NCI-H1694 treated with DMSO at 0.1 percent for 48 hours (cell line): ENCODE measurements around the gene NEUROD2.

Experiments used
- DNase-seq: peaks from one replicate; lab custom pipeline; 2025; lab: John Stamatoyannopoulos, UW

The NEUROD2 gene

DNA sequence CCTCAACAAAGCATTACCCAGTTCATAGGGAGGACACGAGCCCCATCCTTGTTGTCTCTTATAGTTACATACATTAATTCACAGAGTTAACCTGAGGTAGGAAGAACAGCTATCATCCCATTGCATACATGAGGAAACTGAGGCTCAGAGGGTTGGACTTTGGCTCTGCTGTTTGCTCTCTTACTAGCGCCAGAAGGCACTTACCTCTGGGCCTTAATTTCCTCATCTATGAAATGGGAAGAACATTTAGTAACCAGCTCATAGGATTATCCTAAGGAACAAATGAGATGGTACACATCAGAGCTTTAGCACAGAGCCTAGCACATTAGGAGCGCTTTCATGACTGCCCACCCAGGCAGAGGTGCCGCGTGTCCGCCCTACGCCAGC is 27.6 kb downstream of the NEUROD2 start:
- DNase-seq, result no peak

DNA sequence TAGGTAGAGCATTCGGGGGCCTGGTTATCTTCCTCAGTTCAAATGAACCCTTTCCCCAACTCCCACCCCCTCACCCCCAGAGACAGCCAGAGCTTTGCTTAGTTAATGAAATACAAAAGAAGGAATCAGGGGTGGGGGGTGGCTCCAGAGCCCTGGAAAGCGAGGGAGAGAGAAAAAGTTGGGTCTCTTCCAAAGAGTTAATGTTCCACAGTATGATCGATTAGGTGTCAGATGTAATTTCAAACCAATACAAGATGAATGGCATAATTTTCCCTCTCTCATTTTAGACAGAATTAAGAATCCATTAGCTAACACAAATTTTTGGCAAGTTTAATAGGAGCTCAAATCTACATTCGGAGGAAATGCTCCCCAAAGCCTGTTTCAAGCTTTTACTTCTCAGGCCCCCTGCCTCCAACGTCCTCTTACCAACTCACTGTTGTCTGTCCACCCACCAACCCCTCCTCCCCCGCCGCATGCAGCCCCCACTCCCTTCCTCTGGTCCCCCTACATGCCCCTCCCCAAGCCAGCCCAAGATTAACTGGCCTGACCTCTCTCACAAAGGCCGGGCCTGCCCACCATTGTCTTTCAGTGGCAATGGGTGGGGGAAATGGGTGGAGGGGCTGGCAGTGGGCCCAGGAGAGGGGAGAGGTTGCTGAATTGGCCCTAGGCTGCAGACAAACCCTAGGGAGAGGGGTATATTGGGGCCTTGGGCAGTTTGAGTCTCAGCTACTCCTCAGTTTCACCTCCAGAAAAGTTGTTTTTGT is 28.2 kb downstream of the NEUROD2 start:
- DNase-seq, result no peak

DNA sequence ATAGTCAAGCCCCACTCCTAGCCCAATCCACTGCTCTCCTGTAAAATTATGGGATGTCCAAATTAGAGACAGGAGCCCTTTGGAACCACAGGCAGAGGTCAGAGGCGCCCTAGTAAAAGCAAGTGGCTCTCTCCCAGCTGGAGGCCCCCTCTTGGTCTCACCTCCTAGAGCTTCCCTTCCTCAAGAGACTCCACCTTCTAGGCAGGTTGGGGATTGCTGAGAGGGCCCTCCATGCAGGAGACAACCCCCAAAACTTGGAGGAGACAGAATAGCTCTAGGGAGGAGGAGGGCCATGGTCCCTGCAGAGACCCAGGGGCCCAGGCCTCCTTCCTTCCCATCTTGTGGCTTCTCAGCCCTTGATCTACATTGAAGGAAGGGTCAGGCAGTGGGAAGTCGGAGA is 29.4 kb downstream of the NEUROD2 start:
- no peak for DNase-seq

DNA sequence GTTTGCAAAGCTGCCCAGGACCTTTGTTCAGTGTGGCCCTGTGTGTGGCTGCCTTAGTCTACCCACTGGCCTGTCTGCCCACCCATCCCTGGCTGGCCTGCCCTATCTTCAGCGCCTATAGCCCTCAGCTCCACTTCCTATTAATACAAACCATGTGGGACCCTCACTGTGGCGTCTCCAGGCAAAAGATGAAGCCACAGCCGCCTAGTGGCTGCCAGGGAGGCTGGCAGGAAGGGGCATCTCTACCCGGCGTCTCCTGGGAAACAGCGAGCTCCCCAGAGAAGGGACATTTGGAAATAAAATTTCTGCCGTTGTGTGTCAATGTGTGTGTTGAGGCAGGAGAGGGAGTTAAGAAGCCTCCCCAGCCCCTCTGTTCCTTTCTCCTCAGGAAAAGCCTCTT is 31.5 kb downstream of the NEUROD2 start:
- peak; percentile 80 for DNase-seq

DNA sequence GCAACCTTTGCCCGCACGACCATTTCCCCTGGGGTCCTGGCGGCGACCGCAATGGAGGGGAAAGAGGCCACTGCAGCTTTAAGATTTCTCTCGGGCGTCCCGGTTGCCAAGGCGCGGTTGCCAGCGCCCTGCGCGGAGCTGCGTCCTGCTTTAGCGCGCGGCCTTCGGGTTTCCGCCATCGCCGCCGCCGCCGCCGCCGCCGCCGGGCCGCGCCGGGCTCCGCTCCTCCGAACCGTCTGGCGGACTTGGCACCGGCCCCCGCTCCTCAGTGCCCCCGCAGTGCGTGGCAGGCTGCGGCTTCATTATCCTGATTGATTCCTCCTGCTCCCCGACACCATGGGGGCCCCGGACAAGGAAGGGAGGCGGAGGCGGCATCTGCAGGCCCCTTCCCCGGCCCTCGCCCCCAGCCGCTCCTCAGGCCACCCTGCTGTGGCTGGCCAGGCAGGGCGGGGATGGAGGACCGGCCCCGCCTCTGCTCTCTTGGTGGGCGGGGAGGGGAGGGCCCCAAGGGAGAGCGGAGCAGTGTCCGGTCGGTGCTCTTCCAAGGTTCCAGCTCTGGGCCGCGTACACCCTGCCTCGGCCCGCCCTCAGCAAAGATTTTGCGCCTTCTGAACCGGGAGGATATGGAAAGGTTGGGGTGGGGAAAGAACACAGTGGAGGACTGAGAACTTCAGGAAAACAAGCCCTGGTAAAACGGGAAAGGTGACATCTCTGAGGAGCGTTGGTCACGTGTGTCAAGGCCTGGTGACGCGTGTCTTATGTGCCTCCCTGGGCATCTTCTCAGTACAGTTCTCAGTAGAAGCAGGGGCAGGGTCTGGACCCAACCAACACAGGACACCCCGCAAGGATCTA is 34.0 kb downstream of the NEUROD2 start:
- no peak for DNase-seq

DNA sequence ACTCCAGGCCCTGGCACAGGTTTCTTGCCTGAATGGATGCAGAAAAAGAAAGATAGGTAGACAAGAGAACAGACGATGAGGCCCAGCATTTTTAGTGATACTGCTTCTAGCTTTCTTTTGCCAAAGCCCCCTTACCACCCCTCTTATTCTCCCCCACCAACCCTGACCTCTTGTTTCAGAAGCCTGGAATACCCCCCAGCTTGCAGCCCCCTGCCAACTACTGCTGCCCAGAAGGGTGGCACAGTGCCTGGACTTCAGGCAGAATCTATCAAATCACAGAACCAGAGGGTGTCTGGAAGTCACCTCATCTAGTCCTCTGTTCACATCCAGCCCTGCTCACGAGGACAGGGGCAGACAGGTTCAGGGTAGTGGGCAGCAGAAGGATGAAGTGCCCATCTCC is 35.6 kb downstream of the NEUROD2 start:
- no peak for DNase-seq

DNA sequence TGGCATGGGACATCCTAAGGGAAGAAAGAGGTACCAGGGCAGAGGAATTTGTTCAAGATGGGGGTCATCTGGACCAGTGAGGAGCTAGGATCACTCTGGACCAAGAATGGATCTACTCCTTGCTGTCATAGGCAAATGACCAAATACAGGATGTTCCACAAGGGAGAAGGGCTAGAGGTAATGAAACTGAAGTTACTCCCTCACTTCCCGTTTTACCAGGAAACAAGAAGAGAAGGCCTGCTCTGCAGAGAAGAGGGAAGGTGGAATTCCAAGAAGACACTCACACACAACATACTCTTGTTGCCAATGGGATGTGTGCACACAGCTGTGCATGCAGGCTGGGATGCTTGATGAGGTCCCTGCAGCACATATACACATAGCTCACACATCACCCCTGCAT is 38.6 kb downstream of the NEUROD2 start:
- DNase-seq, result no peak

DNA sequence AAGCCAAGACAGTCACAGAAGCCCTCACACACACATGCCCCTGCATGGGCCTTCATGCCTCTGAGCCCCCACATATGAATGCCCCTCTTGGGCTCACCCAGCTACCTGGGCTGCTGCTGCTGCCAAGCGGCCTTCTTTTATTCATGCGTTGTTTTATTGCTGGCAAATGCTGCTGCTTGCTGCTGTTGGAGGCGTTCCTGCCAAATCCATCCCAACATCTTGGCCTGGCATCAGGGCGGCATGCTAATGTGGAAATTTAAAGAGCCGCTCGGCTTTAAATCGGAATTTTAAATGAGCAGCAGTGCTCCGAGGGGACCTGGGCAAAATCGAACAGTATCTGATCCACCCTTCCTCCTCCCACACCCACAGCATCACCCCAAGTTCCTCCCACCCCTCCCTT is 39.0 kb downstream of the NEUROD2 start:
- peak; percentile 68 for DNase-seq

DNA sequence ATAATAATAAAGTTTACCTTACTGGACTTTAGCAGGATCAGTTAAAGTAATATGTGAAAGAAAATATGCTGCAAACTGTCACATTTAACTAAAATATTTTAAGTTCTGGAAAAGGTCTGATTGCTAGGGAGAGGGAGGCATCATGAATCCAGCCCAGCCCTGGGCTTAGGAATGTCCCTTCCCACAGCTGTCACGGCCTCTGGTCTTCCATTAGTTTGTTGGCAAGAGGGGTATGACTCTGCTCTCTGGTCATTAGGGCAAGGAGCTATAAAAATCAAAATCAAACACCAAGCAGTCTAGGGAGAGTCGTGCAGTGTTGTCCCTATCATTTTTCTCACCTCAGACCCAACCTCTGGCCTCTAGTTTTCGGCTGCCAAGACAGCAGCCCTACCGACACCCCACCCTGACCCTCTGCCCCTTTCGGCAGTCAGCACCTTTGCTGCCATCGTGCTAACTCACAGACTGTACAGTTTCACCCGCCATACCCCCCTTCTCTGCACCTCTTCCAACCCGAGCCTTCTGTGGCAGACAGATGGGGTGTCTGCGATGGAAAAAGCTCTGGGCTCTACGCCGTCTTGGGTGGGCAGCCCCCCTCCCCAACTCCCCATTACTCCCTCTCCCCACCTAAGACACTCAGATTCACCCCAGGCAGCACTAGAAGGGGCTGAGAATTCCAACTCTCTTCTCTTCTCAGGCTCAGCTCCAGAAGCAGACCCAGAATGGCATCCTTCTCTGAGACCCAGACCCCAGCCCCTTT is 41.4 kb downstream of the NEUROD2 start:
- no peak for DNase-seq

DNA sequence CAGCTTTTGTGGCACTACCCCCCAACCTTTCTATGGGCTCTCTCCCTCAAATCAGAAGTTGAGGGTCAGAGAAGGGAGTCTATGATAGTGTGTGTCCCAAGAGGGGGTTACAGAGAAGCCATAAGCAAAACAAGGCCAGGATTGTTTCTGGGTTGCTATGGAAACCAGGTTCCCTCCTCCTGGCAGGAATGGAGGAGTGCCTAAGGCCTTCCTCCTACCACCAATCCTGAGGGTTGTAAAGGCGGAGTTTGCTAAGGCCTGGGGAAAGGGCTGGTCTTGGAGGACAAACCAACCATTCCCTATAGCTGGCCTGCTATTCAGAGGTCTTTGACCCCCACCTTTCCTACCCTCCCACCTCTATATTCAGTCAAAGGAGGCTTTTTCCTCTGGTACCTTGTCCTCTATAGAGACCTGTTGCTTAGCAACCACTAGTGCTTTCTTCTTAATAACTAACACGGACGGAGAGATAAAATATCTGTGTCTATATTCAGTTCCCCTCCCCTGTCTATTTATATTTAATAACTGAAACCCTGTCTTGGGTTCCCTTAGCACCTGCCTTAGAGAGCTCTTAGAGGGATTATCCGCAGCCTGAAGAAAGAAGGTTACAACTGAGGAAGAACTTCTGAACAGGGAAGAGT is 43.4 kb downstream of the NEUROD2 start:
- DNase-seq, result peak; percentile 40

DNA sequence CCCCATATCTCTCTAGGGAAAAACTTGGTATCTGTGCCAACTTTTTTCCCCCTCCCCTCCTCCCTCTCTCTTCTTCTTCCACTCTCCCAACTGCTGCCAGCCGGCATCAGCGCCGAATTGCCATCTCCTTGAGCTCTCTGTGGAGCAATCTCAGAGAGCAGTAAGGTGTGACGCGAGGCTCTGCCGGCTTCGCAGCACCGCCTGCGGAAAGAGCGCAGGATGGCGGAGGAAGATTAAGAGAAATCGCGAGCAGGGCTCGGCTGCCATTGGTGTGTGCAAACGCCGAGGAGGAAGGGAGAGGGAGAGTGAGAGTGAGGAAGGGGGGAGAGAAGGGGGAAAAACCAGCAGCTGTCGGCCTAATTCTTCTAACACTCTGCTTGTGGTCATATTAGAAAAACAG is 44.2 kb downstream of the NEUROD2 start:
- peak; percentile 89 for DNase-seq

DNA sequence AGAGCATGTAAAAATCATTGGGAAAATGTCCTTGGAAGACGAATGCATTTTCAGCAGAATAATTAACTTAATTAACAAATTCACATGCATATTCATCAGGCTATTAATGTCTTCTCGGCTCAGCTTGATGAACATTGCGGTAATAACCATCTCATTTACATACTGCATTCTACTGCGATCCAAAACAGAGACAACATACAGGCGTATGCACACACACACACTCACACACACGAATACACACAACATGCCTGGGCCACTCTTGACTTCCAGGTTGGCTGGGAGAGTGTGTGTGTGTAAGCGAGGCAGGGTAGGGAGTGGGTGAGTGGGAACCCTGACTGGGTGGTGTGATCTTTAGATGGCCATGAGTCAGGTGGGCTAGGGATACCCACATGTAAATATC is 44.7 kb downstream of the NEUROD2 start:
- peak; percentile 76 for DNase-seq

DNA sequence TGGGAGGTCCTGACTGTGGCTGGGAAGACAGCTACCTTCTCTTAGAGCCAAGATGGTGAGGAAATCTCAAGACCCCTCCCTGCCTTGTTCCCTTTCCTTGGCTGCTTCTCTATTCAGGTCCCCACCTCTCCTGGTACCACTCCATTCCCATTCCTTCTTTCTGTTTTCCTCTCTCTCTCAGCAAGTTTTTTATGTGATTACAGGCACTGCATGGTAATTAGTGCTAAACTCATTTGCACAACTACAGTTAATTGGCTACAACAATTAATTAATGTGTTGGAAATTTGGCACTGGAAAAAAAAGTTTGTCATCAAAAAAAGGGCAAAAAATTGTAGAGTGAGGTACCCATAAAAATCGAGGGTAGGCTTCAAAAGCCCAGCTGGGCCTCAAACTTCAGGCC is 45.3 kb downstream of the NEUROD2 start:
- DNase-seq, result no peak

DNA sequence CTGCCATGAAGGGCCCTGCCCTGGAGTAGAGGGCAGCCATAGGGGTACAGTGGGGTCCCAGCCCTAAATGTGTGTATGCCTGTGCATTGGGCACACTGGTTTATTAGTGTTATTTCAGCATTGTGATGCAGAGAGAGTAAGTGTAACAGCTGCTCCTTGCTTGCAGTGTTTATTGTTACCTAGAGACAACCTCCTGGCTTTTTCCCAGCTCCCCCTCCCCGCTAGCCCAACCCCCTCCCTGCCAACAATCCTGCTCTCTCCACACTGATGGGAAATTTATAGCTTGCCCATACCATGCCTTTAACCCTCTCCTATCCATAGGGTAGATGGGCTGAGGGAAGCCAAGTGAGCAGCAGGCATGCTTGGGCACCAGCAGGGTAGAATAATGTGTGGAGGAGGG is 51.3 kb downstream of the NEUROD2 start:
- peak; percentile 90 for DNase-seq

DNA sequence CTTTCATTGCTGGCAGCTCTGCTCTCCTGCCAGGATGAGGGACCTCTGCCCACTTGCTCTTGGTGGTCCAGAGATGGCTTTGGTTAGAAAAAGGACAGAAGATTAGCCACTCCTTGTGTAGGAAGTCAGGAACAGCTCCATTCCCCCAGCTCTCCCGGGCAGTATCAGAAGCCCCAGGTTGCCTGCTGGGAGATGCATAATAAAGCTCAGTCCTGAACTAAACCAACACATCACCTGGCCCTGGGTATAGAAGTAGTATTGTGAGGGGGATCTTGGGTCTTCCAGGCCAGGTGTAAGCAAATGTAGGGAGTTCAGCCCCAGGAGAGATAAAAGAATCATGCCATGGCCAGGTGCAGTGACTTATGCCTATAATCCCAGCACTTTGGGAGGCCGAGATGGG is 52.4 kb downstream of the NEUROD2 start:
- DNase-seq, result no peak
